ENCODE data around the gene CDKL1.

DNA sequence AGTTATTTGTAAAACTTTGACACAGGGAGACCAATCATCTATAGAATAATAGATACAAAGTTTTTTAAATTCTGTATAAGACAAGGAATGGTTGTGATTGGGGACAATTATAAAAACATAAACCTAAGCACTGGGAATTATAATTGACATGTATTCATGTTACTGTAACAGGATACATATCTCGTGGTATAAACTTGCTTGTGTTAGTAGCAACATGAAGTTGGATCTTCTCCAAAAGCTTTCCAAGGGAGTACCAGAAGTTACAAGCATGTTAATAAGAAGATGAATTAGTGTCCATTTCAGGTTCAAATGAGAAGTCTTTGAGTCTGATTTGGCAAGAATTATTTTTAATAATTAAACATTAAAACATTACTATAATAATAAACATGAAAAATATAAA lies 42.2 kb downstream of the CDKL1 start:
- no peak for TF ChIP-seq TEAD4 (IDR thresholded peaks at IDR 0.05)
- TF ChIP-seq, protein P1, sequence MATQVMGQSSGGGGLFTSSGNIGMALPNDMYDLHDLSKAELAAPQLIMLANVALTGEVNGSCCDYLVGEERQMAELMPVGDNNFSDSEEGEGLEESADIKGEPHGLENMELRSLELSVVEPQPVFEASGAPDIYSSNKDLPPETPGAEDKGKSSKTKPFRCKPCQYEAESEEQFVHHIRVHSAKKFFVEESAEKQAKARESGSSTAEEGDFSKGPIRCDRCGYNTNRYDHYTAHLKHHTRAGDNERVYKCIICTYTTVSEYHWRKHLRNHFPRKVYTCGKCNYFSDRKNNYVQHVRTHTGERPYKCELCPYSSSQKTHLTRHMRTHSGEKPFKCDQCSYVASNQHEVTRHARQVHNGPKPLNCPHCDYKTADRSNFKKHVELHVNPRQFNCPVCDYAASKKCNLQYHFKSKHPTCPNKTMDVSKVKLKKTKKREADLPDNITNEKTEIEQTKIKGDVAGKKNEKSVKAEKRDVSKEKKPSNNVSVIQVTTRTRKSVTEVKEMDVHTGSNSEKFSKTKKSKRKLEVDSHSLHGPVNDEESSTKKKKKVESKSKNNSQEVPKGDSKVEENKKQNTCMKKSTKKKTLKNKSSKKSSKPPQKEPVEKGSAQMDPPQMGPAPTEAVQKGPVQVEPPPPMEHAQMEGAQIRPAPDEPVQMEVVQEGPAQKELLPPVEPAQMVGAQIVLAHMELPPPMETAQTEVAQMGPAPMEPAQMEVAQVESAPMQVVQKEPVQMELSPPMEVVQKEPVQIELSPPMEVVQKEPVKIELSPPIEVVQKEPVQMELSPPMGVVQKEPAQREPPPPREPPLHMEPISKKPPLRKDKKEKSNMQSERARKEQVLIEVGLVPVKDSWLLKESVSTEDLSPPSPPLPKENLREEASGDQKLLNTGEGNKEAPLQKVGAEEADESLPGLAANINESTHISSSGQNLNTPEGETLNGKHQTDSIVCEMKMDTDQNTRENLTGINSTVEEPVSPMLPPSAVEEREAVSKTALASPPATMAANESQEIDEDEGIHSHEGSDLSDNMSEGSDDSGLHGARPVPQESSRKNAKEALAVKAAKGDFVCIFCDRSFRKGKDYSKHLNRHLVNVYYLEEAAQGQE (IDR thresholded peaks at IDR 0.05; ENCODE audit: low read depth), result no peak
- no peak for TF ChIP-seq TAF1 (IDR thresholded peaks at IDR 0.05; ENCODE audit: low read depth)
